Lower leg skin (tissue), 4 donors: ENCODE measurements around the gene SLC6A17. TPM values are rescaled to one million over a fixed set of nuclear protein-coding genes. Genes with fewer than 3 reads are reported as not detected.

Source experiments
- DNase-seq, 2 donors: peaks; one replicate each; pipeline ENCODE4 v3.0.0-alpha.2; 2019; ENCODE audit warnings: low spot score in 2 of 2
- H3K4me3 ChIP-seq: fragments of 200-600 bp; sonication (generic); 2 replicates; pipeline ENCODE4 v1.5.1; 2017; ENCODE audit warnings: mild to moderate bottlenecking, low read depth; ENCODE audit not compliant: poor library complexity, severe bottlenecking
- POLR2A ChIP-seq, 2 donors: fragments of 450-650 bp; IDR thresholded peaks; one replicate each; pipeline ENCODE4 v1.6.1; 2016 to 2017; ENCODE audit warnings: antibody characterized with exemption in 2 of 2, mild to moderate bottlenecking in 1 of 2, moderate library complexity in 1 of 2
- WGBS, 2 donors: methylation state at CpG; one replicate each; pipeline ENCODE4 v1.1.5; 2018; 5-methylcytosine and 5-hydroxymethylcytosine counted together
- intact Hi-C: fragments of 100-400 bp; cut with DNase I; formaldehyde crosslinking; loops from one replicate; pipeline ENCODE4 v1.15.0; 2023; ENCODE audit warnings: low total_unique reads
- total RNA-seq, 4 donors: library from RNA; depleted of rRNA; stranded (reverse); fragments of >200 nt; gene quantifications; one replicate each; pipeline ENCODE4 v1.1.0, GENCODE V29; 2016
- TF ChIP-seq, protein P1 (sequence below), 3 donors: fragments of 450-650 bp; IDR thresholded peaks; one replicate each; pipeline ENCODE4 v1.5.1; 2016; ENCODE audit warnings: antibody characterized with exemption in 3 of 3, mild to moderate bottlenecking in 3 of 3, moderate library complexity in 2 of 3

The SLC6A17 gene
- total RNA-seq, 4 donors from 2014 or later, result 4.5 to 6.9 (median 5.8) TPM

DNA sequence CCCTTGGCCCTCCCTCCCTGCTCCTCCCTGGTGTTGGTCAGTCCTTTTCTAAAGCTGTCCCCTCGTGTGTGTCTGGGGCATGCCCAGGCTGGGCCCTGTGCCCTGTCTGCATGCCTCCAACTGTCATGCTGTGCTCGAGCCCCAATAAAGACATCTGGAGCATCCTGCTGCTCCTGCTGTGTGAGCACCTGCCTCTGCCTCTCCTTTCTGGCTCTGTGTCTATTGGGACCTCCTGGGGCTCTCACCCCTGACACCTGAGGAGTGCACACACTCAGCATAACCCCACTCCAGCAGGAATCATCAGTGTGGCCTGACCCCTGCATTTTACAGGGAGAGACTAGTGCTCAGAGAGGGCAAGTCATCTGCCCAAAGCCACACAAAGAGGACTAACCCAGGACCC is 83.6 kb downstream of the SLC6A17 start:
- DNase-seq, result no peak
- 51 to 67% methylated on average over 2 of the region's 2 CpGs for WGBS, 2 donors
- TF ChIP-seq, protein P1, sequence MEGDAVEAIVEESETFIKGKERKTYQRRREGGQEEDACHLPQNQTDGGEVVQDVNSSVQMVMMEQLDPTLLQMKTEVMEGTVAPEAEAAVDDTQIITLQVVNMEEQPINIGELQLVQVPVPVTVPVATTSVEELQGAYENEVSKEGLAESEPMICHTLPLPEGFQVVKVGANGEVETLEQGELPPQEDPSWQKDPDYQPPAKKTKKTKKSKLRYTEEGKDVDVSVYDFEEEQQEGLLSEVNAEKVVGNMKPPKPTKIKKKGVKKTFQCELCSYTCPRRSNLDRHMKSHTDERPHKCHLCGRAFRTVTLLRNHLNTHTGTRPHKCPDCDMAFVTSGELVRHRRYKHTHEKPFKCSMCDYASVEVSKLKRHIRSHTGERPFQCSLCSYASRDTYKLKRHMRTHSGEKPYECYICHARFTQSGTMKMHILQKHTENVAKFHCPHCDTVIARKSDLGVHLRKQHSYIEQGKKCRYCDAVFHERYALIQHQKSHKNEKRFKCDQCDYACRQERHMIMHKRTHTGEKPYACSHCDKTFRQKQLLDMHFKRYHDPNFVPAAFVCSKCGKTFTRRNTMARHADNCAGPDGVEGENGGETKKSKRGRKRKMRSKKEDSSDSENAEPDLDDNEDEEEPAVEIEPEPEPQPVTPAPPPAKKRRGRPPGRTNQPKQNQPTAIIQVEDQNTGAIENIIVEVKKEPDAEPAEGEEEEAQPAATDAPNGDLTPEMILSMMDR (IDR thresholded peaks at IDR 0.05), result no peak
- no peak for TF ChIP-seq POLR2A (IDR thresholded peaks at IDR 0.05)
- H3K4me3 ChIP-seq, result no peak overlapping the region
- intact Hi-C loops, result loop anchor here (10.0 kb wide), 1 partner anchor 1531 kb away; no protein-coding TSS in a partner anchor

- TF ChIP-seq, protein P1 (IDR thresholded peaks at IDR 0.05), result no peak
- no peak for TF ChIP-seq POLR2A (IDR thresholded peaks at IDR 0.05)
- DNase-seq, result no peak
- 89 to 92% methylated on average over 5 of the region's 5 CpGs for WGBS, 2 donors
- intact Hi-C loops, result loop anchor here (10.0 kb wide), 1 partner anchor 1530 kb away; no protein-coding TSS in a partner anchor
- no peak overlapping the region for H3K4me3 ChIP-seq
These were observed 84.4 kb downstream of the SLC6A17 start for GRCh38 chr1:110234691-110235090.

DNA sequence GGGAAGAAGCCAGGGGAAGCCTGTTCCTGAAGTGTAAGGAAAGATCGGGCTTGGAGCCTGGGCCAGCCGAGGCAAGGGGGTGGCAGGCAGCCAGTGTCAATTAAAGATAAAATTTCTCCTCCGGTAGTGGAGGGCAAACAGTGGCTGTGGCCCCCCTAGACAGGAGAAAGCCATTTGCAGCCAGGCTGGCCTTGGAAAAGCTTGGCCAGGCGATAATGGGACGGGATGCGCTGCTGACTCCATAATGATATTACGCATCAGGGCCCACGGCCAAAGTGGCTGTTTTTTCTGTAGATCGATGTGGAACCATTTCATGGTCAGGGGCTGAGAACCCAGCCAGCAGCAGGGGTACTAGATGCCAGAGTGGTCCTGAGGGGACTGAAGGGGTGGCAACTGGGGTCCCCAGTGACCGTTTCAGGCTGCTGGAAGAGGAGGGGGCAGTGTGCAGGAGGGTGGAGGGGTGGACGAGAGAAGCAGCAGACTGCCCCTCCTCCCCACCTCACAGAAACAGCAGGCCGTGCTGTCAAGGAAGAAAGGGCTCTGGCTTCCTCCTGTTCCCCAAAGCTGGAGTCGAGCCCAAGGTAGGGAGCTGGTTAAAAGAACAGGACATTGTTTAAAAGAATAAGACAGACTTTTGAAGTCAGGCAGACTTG is 85.0 kb downstream of the SLC6A17 start:
- no peak for DNase-seq
- WGBS, 2 donors, result 68 to 73% methylated on average over 13 of the region's 13 CpGs
- TF ChIP-seq, protein P1 (IDR thresholded peaks at IDR 0.05), result no peak
- TF ChIP-seq POLR2A (IDR thresholded peaks at IDR 0.05), result no peak
- intact Hi-C loops, result loop anchor here (10.0 kb wide), 1 partner anchor 1529 kb away; no protein-coding TSS in a partner anchor
- no peak overlapping the region for H3K4me3 ChIP-seq

GRCh38 chr1:110235834-110236682 is 85.8 kb downstream of the SLC6A17 start:
- WGBS, 2 donors, result 63 to 65% methylated on average over 11 of the region's 11 CpGs
- intact Hi-C loops, result loop anchor here (10.0 kb wide), 1 partner anchor 1529 kb away; no protein-coding TSS in a partner anchor
- TF ChIP-seq, protein P1 (IDR thresholded peaks at IDR 0.05), result no peak
- no peak for TF ChIP-seq POLR2A (IDR thresholded peaks at IDR 0.05)
- H3K4me3 ChIP-seq, result no peak overlapping the region
- DNase-seq, result no peak

GRCh38 chr1:110237386-110238152 is 87.3 kb downstream of the SLC6A17 start:
- intact Hi-C loops, result loop anchor here (10.0 kb wide), 1 partner anchor 1527 kb away; no protein-coding TSS in a partner anchor
- no peak overlapping the region for H3K4me3 ChIP-seq
- WGBS, 2 donors, result 74 to 81% methylated on average over 13 of the region's 13 CpGs
- TF ChIP-seq, protein P1 (IDR thresholded peaks at IDR 0.05), result no peak
- TF ChIP-seq POLR2A (IDR thresholded peaks at IDR 0.05), result no peak
- DNase-seq, result no peak
